Spleen (tissue), 11 donors: ENCODE data around the gene ADGRG4. TPM values are rescaled to one million over a fixed set of nuclear protein-coding genes. Genes with fewer than 3 reads are reported as not detected.

Experiments
- DNase-seq: peaks from one replicate; pipeline ENCODE4 v3.0.0-alpha.2; 2020
- H3K27ac ChIP-seq, 8 donors: fragments of 200-600 bp; sonication (generic) in 7 of 8; 1 replicate in 4 of 8; 2 replicates in 4 of 8; pipeline versions ENCODE4 v1.5.0 to v1.8.0; 2016 to 2021; ENCODE audit warnings: inconsistent platforms in 4 of 8, mild to moderate bottlenecking in 4 of 8, moderate library complexity in 1 of 8
- H3K27me3 ChIP-seq, 7 donors: fragments of 200-600 bp; sonication (generic) in 6 of 7; replicated peaks in 1 of 7; 1 replicate in 4 of 7; 2 replicates in 3 of 7; pipeline versions ENCODE4 v1.5.0 to v1.8.0; 2016 to 2021; ENCODE audit warnings: inconsistent platforms in 3 of 7, mild to moderate bottlenecking in 1 of 7
- H3K36me3 ChIP-seq, 6 donors: fragments of 200-600 bp; sonication (generic) in 5 of 6; 1 replicate in 4 of 6; 2 replicates in 2 of 6; pipeline versions ENCODE4 v1.5.0 to v1.8.0; 2016 to 2021; ENCODE audit warnings: inconsistent platforms in 2 of 6
- H3K4me1 ChIP-seq, 6 donors: fragments of 200-600 bp; sonication (generic) in 5 of 6; 1 replicate in 3 of 6; 2 replicates in 3 of 6; pipeline versions ENCODE4 v1.5.0 to v1.8.0; 2016 to 2021; ENCODE audit warnings: inconsistent platforms in 3 of 6
- H3K4me3 ChIP-seq, 8 donors: fragments of 200-600 bp; sonication (generic) in 7 of 8; 1 replicate in 4 of 8; 2 replicates in 4 of 8; pipeline versions ENCODE4 v1.5.0 to v1.8.0; 2016 to 2021; ENCODE audit warnings: inconsistent platforms in 4 of 8, mild to moderate bottlenecking in 4 of 8, moderate library complexity in 2 of 8
- H3K9me3 ChIP-seq, 8 donors: fragments of 200-600 bp; sonication (generic) in 7 of 8; 1 replicate in 4 of 8; 2 replicates in 4 of 8; pipeline versions ENCODE4 v1.5.0 to v1.8.0; 2016 to 2021; ENCODE audit warnings: inconsistent platforms in 4 of 8
- POLR2A ChIP-seq, 3 donors: fragments of 450-650 bp; IDR thresholded peaks; one replicate each; pipeline ENCODE4 v1.5.1; 2017; ENCODE audit warnings: antibody characterized with exemption in 3 of 3, mild to moderate bottlenecking in 1 of 3
- POLR2AphosphoS5 ChIP-seq, 3 donors: sonication (generic); formaldehyde crosslinking; IDR thresholded peaks; one replicate each; pipeline ENCODE4 v1.5.1; 2017; ENCODE audit warnings: antibody characterized with exemption in 3 of 3
- WGBS, 5 donors: extraction: QIAGEN DNeasy Blood & Tissue Kit in 3 of 5; methylation state at CpG; one replicate each; pipeline versions ENCODE4 v1.1.5 to v1.1.7; 2013 to 2018; 5-methylcytosine and 5-hydroxymethylcytosine counted together
- intact Hi-C: fragments of 100-400 bp; cut with DNase I; formaldehyde crosslinking; loops from one replicate; pipeline ENCODE4 v1.15.0; 2023; ENCODE audit warnings: low total_unique reads
- polyA plus RNA-seq, 3 donors: library from polyadenylated mRNA; stranded (reverse); fragments of 200-250 nt; gene quantifications; one replicate each; pipeline ENCODE4 v1.2.1, GENCODE V29; 2013
- total RNA-seq, 7 donors: library from RNA; depleted of rRNA in 3 of 7; stranded (reverse); fragments of >200 nt in 3 of 7; fragmentation: NEBNext Ultra II Directional in 4 of 7; extraction: Animal tissue kit (Norgen Biotek cat#: 25700) in 4 of 7; gene quantifications; one replicate each; pipeline versions ENCODE4 v1.1.0 to v1.2.1, GENCODE V29; 2016 to 2021
- TF ChIP-seq, protein P1 (sequence below), 11 experiments: fragments of 200-600 bp in 7 of 11; fragments of 450-650 bp in 4 of 11; sonication (generic) in 4 of 11; IDR thresholded peaks in 8 of 11; conservative IDR thresholded peaks in 3 of 11; 1 replicate in 7 of 11; 2 replicates in 4 of 11; pipeline versions ENCODE4 v1.4.0 to v1.8.0; 2016 to 2021; ENCODE audit warnings: antibody characterized with exemption in 11 of 11, inconsistent platforms in 4 of 11, mild to moderate bottlenecking in 1 of 11
- donor health status: healthy with polysubstance abuse.
- donor health status: DM: no; HTN: no; CAD: no; lungs with moderate emphysema.
- donor health status: DM: no; HTN: no; CAD: no.
- donor health status: Bipolar disorder and iron deficiency.
- donor health status: healthy.
- donor health status: DM: no; HTN: no; CAD: no.
- donor health status: DM: yes; HTN: yes; CAD: no.

Gene ADGRG4
- total and polyA plus RNA-seq, 10 donors: under 0.01 to 0.09 (median 0.03) TPM; not detected in 5

DNA sequence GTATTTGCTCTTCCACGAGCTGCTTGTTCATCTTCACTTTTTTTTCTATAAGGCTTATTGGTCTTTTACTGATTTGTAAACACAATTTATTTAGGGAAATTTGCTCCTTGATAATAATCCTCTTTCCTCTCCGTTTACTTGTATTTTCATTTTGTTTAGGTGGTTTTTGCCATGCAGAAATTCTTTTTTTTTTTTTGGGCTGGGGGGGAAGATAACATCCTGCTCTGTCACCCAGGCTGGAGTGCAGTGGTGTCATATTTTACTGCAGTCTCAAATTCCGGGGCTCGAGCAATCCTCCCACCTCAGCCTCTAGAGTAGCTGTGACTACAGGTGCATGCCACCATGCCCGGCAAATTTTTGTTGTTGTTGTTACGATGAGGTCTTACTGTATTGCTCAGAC lies 155.4 kb downstream of the ADGRG4 start:
- intact Hi-C loops: no loop called here
- 70 to 89% (median 84%) methylated on average over 6 of the region's 6 CpGs for WGBS, 5 donors
- Histone ChIP-seq H3K4me3 (no peak overlapping the region), H3K4me1 (no peaks in the 10 kb centered on the region), H3K9me3 (no peaks in the 10 kb centered on the region), H3K36me3 (no peaks in the 10 kb centered on the region), H3K27me3 (no peaks in the 10 kb centered on the region), H3K27ac (no peak overlapping the region)
- TF ChIP-seq, protein P1, sequence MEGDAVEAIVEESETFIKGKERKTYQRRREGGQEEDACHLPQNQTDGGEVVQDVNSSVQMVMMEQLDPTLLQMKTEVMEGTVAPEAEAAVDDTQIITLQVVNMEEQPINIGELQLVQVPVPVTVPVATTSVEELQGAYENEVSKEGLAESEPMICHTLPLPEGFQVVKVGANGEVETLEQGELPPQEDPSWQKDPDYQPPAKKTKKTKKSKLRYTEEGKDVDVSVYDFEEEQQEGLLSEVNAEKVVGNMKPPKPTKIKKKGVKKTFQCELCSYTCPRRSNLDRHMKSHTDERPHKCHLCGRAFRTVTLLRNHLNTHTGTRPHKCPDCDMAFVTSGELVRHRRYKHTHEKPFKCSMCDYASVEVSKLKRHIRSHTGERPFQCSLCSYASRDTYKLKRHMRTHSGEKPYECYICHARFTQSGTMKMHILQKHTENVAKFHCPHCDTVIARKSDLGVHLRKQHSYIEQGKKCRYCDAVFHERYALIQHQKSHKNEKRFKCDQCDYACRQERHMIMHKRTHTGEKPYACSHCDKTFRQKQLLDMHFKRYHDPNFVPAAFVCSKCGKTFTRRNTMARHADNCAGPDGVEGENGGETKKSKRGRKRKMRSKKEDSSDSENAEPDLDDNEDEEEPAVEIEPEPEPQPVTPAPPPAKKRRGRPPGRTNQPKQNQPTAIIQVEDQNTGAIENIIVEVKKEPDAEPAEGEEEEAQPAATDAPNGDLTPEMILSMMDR (IDR thresholded peaks at IDR 0.05 in 8 of 11, conservative IDR thresholded peaks at IDR 0.05 in 3 of 11): no peak
- TF ChIP-seq POLR2AphosphoS5 (IDR thresholded peaks at IDR 0.05): no peak
- TF ChIP-seq POLR2A (IDR thresholded peaks at IDR 0.05): no peak
- DNase-seq: no peak

DNA sequence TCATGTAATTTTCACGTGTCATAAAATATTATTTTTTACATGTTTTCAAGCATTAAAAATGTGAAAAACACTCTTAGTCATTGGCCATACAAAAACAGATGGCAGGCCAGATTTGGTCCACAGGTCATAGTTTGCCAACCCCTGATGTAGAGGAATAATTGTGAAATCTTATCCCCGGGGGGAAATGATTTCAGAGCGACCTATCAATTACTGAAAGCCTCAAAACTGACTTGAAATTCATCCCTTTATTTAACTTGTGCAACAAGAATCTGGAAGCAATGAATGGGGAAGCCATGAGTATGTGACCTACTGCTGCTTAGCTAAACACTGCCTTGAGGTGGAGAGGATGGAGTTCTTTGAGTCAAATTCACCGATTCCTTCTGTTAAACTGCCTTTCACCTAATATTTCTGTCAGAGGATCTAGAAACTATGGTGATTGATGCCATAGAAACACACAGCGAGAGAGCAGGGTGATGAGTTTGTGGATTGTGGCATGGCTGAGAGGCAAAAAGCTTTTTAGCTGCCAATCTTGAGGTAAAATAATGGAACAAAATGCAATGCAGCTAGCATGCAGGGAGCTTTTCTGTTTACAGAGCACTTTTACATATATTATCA lies 156.6 kb downstream of the ADGRG4 start:
- Histone ChIP-seq H3K27me3 (no peaks in the 10 kb centered on the region), H3K4me1 (no peaks in the 10 kb centered on the region), H3K36me3 (no peaks in the 10 kb centered on the region), H3K4me3 (no peak overlapping the region), H3K9me3 (no peaks in the 10 kb centered on the region), H3K27ac (no peak overlapping the region)
- TF ChIP-seq POLR2AphosphoS5 (IDR thresholded peaks at IDR 0.05) (no peak), POLR2A (IDR thresholded peaks at IDR 0.05) (no peak)
- TF ChIP-seq, protein P1 (IDR thresholded peaks at IDR 0.05 in 8 of 11, conservative IDR thresholded peaks at IDR 0.05 in 3 of 11): no peak
- intact Hi-C loops: no loop called here
- DNase-seq: no peak
- 49 to 75% (median 69%) methylated on average over 5 of the region's 5 CpGs for WGBS, 5 donors

DNA sequence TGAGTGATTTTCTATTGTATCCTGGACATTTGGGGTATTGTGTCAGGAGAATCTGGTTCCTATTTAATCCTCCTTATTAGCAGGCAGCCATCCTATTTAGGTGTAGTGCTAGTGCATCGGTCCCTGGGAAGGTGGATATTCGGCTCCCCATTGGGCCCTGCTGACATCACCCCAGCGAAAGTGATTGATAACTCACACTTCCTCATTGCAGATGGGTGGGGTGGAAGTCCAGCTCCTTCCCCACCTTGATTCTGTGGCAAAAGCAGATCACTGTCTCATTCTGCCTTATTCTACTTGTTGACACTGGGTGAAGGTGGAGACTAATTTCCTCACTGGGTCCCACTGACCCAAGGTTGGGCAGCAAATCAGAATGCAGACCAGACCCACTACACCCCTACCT lies 163.8 kb downstream of the ADGRG4 start:
- H3K27ac ChIP-seq: no peak overlapping the region
- intact Hi-C loops: no loop called here
- H3K36me3 ChIP-seq: no peaks in the 10 kb centered on the region
- no peak for DNase-seq
- 72 to 89% (median 84%) methylated on average over 3 of the region's 3 CpGs for WGBS, 5 donors
- no peaks in the 10 kb centered on the region for H3K27me3 ChIP-seq
- H3K4me3 ChIP-seq: no peak overlapping the region
- H3K4me1 ChIP-seq: no peaks in the 10 kb centered on the region
- no peaks in the 10 kb centered on the region for H3K9me3 ChIP-seq
- TF ChIP-seq POLR2A (IDR thresholded peaks at IDR 0.05) (no peak), POLR2AphosphoS5 (IDR thresholded peaks at IDR 0.05) (no peak)
- TF ChIP-seq, protein P1 (IDR thresholded peaks at IDR 0.05 in 8 of 11, conservative IDR thresholded peaks at IDR 0.05 in 3 of 11): no peak

Other genes with a start within 250 kb of the ADGRG4 start
- 100 to 1,000 TPM in 1 of 7 donors, 10 to 100 TPM in 6; 55.1 to 108 (median 68.8) TPM for gene FHL1, start 153.4 kb upstream of the ADGRG4 start, total RNA-seq
- gene FHL1, start 153.4 kb upstream of the ADGRG4 start, polyA plus RNA-seq: 10 to 100 TPM; 33.0 to 43.1 (median 35.9) TPM
- 10 to 100 TPM; 11.3 to 17.6 (median 13.1) TPM for gene MAP7D3, start 49.6 kb upstream of the ADGRG4 start, total RNA-seq
- 10 to 100 TPM in 1 of 3 donors, 1 to 10 TPM in 2; 7.4 to 10.2 (median 8.7) TPM for gene MAP7D3, start 49.6 kb upstream of the ADGRG4 start, polyA plus RNA-seq
- gene BRS3, start 187.0 kb downstream of the ADGRG4 start, total RNA-seq: not detected
- not detected for gene BRS3, start 187.0 kb downstream of the ADGRG4 start, polyA plus RNA-seq
- 10 to 100 TPM; 21.4 to 40.5 (median 27.1) TPM for gene HTATSF1, start 196.6 kb downstream of the ADGRG4 start, total RNA-seq
- gene HTATSF1, start 196.6 kb downstream of the ADGRG4 start, polyA plus RNA-seq: 10 to 100 TPM; 15.8 to 31.1 (median 20.3) TPM
- not detected for gene VGLL1, start 231.3 kb downstream of the ADGRG4 start, total RNA-seq
- gene VGLL1, start 231.3 kb downstream of the ADGRG4 start, polyA plus RNA-seq: not detected